Activated CD8-positive, alpha-beta memory T cell treated with anti-CD3 and anti-CD28 coated beads for 48 hours (primary cell): ENCODE data around the gene ZDHHC7.

Experiments used
- DNase-seq, 3 experiments: peaks; one replicate each; pipeline ENCODE4 v3.0.0-alpha.2; 2020; ENCODE audit warnings: low read depth in 2 of 3, low spot score in 2 of 3

The ZDHHC7 gene

DNA sequence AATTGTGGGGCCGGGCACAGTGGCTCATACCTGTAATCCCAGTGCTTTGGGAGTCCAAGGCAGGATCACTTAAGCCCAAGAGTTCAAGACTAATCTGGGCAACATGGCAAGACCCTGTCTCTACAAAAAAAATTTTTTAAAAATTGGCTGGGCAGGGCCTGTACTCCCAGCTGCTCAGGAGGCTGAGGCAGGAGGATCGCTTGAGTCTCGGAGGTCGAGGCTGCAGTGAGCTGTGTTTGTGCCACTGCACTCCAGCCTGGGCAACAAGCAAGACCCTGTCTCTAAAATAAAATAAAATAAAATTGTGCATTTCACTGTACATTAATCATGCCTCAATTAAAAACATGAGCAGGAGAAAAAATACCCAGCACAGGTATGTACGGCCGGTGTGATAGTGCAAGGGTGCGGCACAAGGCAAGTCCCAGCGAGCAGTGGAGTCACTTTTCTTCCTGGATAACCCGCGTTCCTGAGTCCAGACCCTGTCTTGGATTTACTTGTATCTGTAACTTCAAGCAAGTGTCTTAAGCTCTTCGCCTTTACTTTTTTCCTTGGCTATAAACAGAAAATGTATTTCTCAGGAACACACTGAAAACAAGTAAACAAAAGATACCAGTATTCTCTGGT lies 11.4 kb downstream of the ZDHHC7 start:
- no peak for DNase-seq

DNA sequence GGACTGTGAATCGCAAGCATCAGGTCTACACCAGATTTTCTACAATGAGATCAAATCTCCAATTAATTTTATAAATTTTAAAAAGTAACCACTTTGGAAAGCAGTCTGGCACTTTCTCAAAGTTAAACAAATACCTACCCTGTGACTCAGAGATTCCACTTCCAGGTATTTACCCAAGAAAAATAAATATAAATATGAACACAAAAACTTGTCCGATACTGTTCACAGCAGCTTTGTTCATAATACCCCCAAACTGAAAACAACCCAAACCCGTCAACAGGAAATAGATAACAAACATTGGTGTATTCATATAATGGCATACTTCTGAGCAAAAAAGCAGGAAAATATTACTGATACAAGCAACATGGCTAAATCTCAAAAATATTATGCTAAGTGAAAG lies 12.1 kb downstream of the ZDHHC7 start:
- DNase-seq = no peak

GRCh38 chr16:84996365-84996764 lies 15.0 kb downstream of the ZDHHC7 start:
- no peak for DNase-seq

- DNase-seq = no peak
Observed at GRCh38 chr16:84995663-84996062, 15.7 kb downstream of the ZDHHC7 start.

- no peak for DNase-seq
Observed at GRCh38 chr16:84993926-84994325, 17.4 kb downstream of the ZDHHC7 start.

DNA sequence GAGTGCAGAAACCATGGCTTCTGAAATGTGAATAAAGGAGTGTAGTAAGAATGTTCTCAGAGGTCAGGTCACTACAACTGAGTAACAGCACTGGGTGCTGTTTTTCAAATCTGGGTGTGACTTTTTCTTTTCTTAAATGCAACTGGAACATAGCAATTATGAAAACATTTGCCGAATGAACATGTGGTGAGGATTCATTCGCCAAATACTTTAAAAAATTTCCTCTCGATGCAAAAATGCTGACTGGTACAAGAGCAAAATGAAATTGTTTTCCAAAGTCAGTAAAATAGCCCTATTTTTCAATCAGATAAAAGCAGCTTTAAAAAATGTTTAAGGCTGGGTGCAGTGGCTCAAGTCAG lies 18.6 kb downstream of the ZDHHC7 start:
- no peak for DNase-seq

DNA sequence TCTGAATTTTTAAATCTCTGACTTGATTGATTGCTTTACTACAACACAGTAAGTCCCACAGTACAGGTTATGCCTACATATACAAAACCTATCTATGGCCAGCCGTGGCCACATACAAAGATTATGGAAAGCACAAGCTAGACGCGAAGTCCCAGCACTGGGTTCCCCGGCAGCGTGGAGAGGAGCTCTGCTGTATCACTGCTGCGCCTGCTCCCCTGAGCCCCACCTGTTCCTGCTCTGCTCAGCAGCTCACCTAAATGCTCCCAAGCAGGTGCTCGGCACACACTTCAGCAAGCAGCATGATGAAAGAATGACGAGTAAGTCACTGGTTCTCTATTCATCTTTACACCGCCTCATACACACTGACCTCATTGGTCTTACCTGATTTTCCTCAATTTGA lies 20.6 kb downstream of the ZDHHC7 start:
- DNase-seq = no peak

- DNase-seq = no peak
Observed at GRCh38 chr16:84989749-84990620, 21.4 kb downstream of the ZDHHC7 start.

GRCh38 chr16:84988328-84989080 lies 22.8 kb downstream of the ZDHHC7 start:
- no peak for DNase-seq

DNA sequence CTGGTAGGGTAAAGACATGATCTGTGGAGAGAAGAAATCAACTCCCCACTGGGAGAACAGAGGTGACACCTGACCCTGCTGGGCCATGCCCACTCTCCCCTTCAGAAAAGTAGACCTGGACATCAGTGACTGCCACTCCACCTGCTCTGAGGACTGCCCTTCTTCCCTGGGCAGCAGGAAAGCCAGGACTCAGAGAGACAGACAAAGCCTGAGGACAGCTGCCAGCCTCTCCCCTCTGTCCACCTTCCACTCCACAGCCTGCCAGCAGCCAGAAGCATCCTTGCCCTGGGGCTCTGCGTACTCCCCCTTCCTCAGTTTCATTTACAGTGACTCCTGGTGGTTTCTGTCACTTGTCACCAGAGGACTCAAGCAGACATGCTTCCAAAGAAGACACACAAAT lies 24.5 kb downstream of the ZDHHC7 start:
- no peak for DNase-seq

GRCh38 chr16:84986102-84986501 lies 25.2 kb downstream of the ZDHHC7 start:
- no peak for DNase-seq

- no peak for DNase-seq
Observed at GRCh38 chr16:84985079-84986065, 26.0 kb downstream of the ZDHHC7 start.

- DNase-seq = no peak
Observed at GRCh38 chr16:84982434-84982833, 28.9 kb downstream of the ZDHHC7 start.

GRCh38 chr16:84979516-84979915 lies 31.8 kb downstream of the ZDHHC7 start:
- no peak for DNase-seq

GRCh38 chr16:84976644-84977400 lies 34.5 kb downstream of the ZDHHC7 start:
- no peak for DNase-seq

DNA sequence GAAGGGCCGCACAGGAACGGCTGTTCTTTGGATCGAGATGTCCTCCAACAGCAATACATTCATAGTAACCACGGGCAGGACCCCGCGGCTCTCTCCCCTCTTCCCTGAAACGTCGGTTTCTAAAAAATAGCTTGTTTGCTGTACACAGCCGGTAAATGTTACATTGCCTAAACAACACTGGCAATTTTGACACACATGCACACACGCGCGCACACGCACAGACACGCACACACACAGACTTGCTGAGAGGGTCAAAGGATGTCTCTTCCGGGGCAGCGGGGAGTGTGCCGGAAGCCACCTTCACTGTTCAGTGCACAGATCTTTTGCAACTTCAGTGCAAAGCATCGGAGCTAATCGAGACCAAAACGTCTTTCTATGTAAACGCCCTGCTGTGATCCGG lies 35.8 kb downstream of the ZDHHC7 start:
- DNase-seq = no peak

GRCh38 chr16:84975066-84975465 lies 36.3 kb downstream of the ZDHHC7 start:
- DNase-seq = no peak

DNA sequence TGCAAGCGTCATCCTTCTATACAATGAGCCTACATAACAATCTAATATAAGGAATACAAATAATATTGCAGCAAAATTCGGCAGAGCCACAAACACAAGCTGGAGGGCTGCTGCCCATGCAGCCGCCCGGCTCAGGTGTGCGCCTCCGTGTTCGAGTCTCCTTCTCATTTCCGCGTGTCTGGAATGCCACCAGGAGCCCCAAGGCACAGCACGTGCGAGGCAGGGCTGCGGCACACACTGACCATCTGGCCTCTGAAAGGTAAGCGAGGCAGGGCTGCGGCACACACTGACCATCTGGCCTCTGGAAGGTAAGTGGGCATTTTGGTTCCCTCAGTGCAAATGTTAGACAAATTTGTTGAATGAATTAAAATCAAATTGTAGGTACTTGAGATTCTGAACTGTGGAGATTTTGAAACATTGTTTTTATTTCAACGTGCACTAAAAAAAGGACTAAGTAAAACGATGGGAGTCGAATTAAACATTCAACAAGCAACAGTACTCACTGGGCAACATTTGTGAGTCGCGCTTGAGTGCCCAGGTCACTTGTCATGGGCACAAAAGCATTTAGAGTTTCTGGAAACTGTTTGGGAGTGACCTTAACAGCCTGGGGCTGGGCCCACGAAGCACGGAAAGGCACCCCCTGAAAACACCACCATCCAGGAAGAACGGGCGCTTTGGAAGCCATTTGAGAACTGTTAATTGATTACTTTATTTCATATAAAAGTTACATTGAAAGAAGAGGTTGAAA lies 37.4 kb downstream of the ZDHHC7 start:
- DNase-seq = no peak

- no peak for DNase-seq
Observed at GRCh38 chr16:84973236-84973635, 38.1 kb downstream of the ZDHHC7 start.
